HepG2 (cell line): ENCODE measurements around the gene AMOTL1.

Experiments used
- CTCF ChIP-seq: sonication (generic); formaldehyde crosslinking; IDR thresholded peaks from 2 replicates; pipeline ENCODE4 v1.5.0; 2020; ENCODE audit warnings: mild to moderate bottlenecking, missing genetic modification reagents, moderate library complexity
- POLR2A ChIP-seq, 2 experiments: IDR thresholded peaks; 2 replicates each; pipeline ENCODE4 v1.6.1; 2011; ENCODE audit warnings: low read depth in 2 of 2, low read length in 2 of 2, mild to moderate bottlenecking in 1 of 2, moderate library complexity in 1 of 2; ENCODE audit not compliant: insufficient read depth in 1 of 2
- ZBTB33 ChIP-seq: sonication (generic); formaldehyde crosslinking; IDR thresholded peaks from 2 replicates; pipeline ENCODE4 v1.4.0; 2020; ENCODE audit warnings: missing genetic modification reagents

- no peak for TF ChIP-seq POLR2A (IDR thresholded peaks at IDR 0.05; ENCODE audit: insufficient read depth in 1 of 2, low read depth in 2 of 2, low read length in 2 of 2)
- no peak for TF ChIP-seq ZBTB33 (CRISPR knock-in tag)
- TF ChIP-seq CTCF = no peak
These were observed 16.9 kb upstream of the AMOTL1 start for GRCh38 chr11:94751218-94751609.
